ENCODE results near the gene TSSK6. TPM values are rescaled to one million over a fixed set of nuclear protein-coding genes. Genes with fewer than 3 reads are reported as not detected.

TSSK6 gene
- total and polyA plus RNA-seq, 11 donors, result 0.28 to 1.0 (median 0.54) TPM

DNA sequence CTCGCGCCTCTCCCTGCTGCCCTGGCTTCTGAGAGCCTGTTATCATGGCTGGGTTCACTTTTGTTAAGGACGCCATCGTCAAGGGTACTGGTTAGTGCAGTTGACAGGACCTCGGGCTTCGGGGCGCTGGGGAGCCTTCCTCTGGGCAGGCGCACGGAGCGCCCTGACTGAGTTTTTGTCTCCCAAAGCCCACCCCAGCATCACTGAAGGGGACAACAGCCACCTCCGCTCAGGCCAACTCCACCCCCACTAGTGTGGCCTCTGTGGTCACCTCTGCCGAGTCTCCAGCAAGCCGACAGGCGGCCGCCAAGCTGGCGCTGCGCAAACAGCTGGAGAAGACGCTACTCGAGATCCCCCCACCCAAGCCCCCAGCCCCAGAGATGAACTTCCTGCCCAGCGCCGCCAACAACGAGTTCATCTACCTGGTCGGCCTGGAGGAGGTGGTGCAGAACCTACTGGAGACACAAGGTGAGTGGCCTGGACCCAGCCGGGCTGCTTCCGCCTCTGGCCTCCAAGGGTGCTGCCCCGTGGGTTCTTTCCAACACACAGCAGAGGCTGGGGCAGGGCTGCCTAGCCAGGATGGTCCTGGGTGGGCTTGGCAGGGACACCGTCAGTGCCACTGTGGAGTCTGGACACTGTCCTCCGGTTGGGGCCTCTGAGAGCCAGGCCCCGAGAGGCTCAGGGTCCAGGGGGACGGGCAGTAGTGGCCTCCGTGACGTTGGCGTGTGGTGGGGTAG is 16.9 kb downstream of the TSSK6 start:
- Histone ChIP-seq H3K36me3 (peaks cover 5 to 100% (median 91%) of the 10 kb centered on the region in 9 donors), H3K27ac (no peak overlapping the region), H3K4me1 (no peaks in the 10 kb centered on the region), H3K27me3 (no peaks in the 10 kb centered on the region), H3K4me3 (no peak overlapping the region), H3K9me3 (no peaks in the 10 kb centered on the region)
- DNase-seq (no peak), ATAC-seq (no peak)
- WGBS, 4 donors, result 93 to 94% (median 93%) methylated on average over 23 to 33 of the region's 33 CpGs
- intact Hi-C loops (cut with DNase I), result loop anchor here in 1 of 10 donors (10.0 kb wide), 1 partner anchor 304 kb away; the partner anchor contains the start of genes BORCS8 and RFXANK
- no peak for TF ChIP-seq POLR2A (IDR thresholded peaks at IDR 0.05)
- no peak for TF ChIP-seq CTCF (IDR thresholded peaks at IDR 0.05)

- intact Hi-C loops (cut with DNase I), result loop anchor here in 1 of 10 donors (10.0 kb wide), 1 partner anchor 301 kb away; the partner anchor contains the start of genes BORCS8 and RFXANK
- TF ChIP-seq POLR2A (IDR thresholded peaks at IDR 0.05) (no peak), CTCF (IDR thresholded peaks at IDR 0.05) (no peak)
- Histone ChIP-seq H3K9me3 (no peaks in the 10 kb centered on the region), H3K36me3 (peaks cover 5 to 99% (median 79%) of the 10 kb centered on the region in 9 donors), H3K4me3 (no peak overlapping the region), H3K4me1 (peaks cover 0 to under 1% (median 0%) of the 10 kb centered on the region in 12 donors), H3K27ac (no peak overlapping the region), H3K27me3 (no peaks in the 10 kb centered on the region)
- 86 to 94% (median 92%) methylated on average over 26 to 30 of the region's 30 CpGs for WGBS, 4 donors
- ATAC-seq (no peak), DNase-seq (no peak)
Measured at GRCh38 chr19:19495614-19496603, 19.4 kb downstream of the TSSK6 start.

- Histone ChIP-seq H3K4me1 (peaks cover 4 to 20% (median 18%) of the 10 kb centered on the region in 12 donors), H3K9me3 (no peaks in the 10 kb centered on the region), H3K36me3 (peaks cover 5 to 81% (median 62%) of the 10 kb centered on the region in 9 donors), H3K27me3 (no peaks in the 10 kb centered on the region), H3K4me3 (no peak overlapping the region), H3K27ac (no peak overlapping the region)
- WGBS, 4 donors, result 84 to 89% (median 87%) methylated on average over 6 to 15 of the region's 15 CpGs
- DNase-seq (no peak), ATAC-seq (no peak)
- TF ChIP-seq POLR2A (IDR thresholded peaks at IDR 0.05) (no peak), CTCF (IDR thresholded peaks at IDR 0.05) (peak in 1 of 12 donors; percentile 12)
- intact Hi-C loops (cut with DNase I), result loop anchor here in 4 of 10 donors (5.0 to 10.0 kb wide), 4 partner anchors 87 to 347 kb away; partner anchors contain the start of genes BORCS8 (in 1 of the 4), GATAD2A (in 1 of the 4) and RFXANK (in 1 of the 4)
Measured at GRCh38 chr19:19493841-19494546, 21.4 kb downstream of the TSSK6 start.
